ENCODE results near the gene RNPEPL1. TPM values are rescaled to one million over a fixed set of nuclear protein-coding genes. Genes with fewer than 3 reads are reported as not detected.

Gene RNPEPL1
- total RNA-seq (2022; extraction: Qiagen RNA extraction): 38.2 to 63.2 TPM (median 61.5 TPM) in 5 replicates

GRCh38 chr2:240567872-240568677, at the start of gene RNPEPL1:
Gene RNPEPL1, plus strand, starts transcription at chr2:240568484. Its CDS starts 103 bp downstream, at chr2:240568587.

GRCh38 chr2:240557808-240558207, 10.5 kb upstream of the RNPEPL1 start, which contains the start of gene ANKMY1:
Gene ANKMY1, minus strand, starts transcription at chr2:240557988. Its CDS starts 653 bp downstream, at chr2:240557335.

DNA sequence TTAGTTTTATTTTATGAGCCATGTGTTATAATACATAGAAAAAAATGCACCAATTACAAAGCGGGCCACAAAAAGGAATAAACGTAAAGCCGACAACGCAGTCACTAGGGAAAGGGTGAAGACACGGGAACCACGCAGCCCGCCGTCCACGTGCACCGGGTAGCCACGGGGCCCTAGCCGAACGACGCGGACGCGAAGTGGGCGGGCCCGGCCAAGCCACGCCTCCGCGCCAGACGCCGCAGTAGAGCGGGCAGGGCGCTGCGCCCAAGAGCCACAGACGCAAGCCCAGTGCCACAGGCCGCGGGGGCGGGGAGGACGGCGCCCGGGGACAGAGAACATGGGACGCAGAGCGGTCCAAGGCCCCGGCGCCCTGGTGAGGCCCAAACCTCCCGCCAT, 8.2 kb upstream of the RNPEPL1 start, which contains the start of gene DUSP28:
Gene DUSP28 (plus strand): TSS at position 274 of the 396 bp plus-strand sequence. CDS start 328 bp downstream, outside the sequence.

GRCh38 chr2:240586198-240586918, 18.1 kb downstream of the RNPEPL1 start, which contains the start of gene CAPN10:
Gene CAPN10, plus strand, starts transcription at chr2:240586734. Its CDS starts 178 bp downstream, at chr2:240586912.

GRCh38 chr2:240624950-240625621, 56.8 kb downstream of the RNPEPL1 start, which contains the start of gene GPR35:
Gene GPR35, plus strand, starts transcription at chr2:240625480. Its CDS starts 4,473 bp downstream, at chr2:240629953.

Other genes with a start within 250 kb of the RNPEPL1 start
- 148 to 254 TPM (median 237 TPM) in 5 replicates for gene GPC1, start 132.8 kb upstream of the RNPEPL1 start, total RNA-seq (2022; extraction: Qiagen RNA extraction)
- gene ANKMY1, start 10.5 kb upstream of the RNPEPL1 start, total RNA-seq (2022; extraction: Qiagen RNA extraction): 6.1 to 10.7 TPM (median 9.3 TPM) in 5 replicates
- gene DUSP28, start 8.1 kb upstream of the RNPEPL1 start, total RNA-seq (2022; extraction: Qiagen RNA extraction): 4.6 to 6.8 TPM (median 6.4 TPM) in 5 replicates
- gene CAPN10, start 18.2 kb downstream of the RNPEPL1 start, total RNA-seq (2022; extraction: Qiagen RNA extraction): 14.6 to 25.0 TPM (median 22.2 TPM) in 5 replicates
- 0.32 to 0.83 TPM (median 0.68 TPM) in 5 replicates for gene GPR35, start 57.0 kb downstream of the RNPEPL1 start, total RNA-seq (2022; extraction: Qiagen RNA extraction)
- gene AQP12B, start 114.4 kb downstream of the RNPEPL1 start, total RNA-seq (2022; extraction: Qiagen RNA extraction): not detected in 5 replicates
- not detected in 5 replicates for gene AQP12A, start 123.4 kb downstream of the RNPEPL1 start, total RNA-seq (2022; extraction: Qiagen RNA extraction)

All from A549 treated with dexamethasone at 1 μM for 4 hours (cell line).